ENCODE results near the gene RBX1.

RBX1 gene

GRCh38 chr22:40972587-40972986, 21.4 kb downstream of the RBX1 start:
- no peak overlapping the region for H2AFZ ChIP-seq (ENCODE audit: low read depth)
- no peak overlapping the region for H3K4me3 ChIP-seq (IDR thresholded peaks at IDR 0.05; ENCODE audit: insufficient read depth, low read depth, low read length)
- H3K4me2 ChIP-seq: no peak overlapping the region
- H3K79me2 ChIP-seq (ENCODE audit: insufficient read depth, low read depth): no peaks in the 10 kb centered on the region
- no peaks in the 10 kb centered on the region for H4K20me1 ChIP-seq (ENCODE audit: insufficient read depth)
- TF ChIP-seq, protein P1, sequence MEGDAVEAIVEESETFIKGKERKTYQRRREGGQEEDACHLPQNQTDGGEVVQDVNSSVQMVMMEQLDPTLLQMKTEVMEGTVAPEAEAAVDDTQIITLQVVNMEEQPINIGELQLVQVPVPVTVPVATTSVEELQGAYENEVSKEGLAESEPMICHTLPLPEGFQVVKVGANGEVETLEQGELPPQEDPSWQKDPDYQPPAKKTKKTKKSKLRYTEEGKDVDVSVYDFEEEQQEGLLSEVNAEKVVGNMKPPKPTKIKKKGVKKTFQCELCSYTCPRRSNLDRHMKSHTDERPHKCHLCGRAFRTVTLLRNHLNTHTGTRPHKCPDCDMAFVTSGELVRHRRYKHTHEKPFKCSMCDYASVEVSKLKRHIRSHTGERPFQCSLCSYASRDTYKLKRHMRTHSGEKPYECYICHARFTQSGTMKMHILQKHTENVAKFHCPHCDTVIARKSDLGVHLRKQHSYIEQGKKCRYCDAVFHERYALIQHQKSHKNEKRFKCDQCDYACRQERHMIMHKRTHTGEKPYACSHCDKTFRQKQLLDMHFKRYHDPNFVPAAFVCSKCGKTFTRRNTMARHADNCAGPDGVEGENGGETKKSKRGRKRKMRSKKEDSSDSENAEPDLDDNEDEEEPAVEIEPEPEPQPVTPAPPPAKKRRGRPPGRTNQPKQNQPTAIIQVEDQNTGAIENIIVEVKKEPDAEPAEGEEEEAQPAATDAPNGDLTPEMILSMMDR (conservative IDR thresholded peaks at IDR 0.05; ENCODE audit: low read depth, low read length): no peak
- no peak overlapping the region for H3K9ac ChIP-seq
- no peaks in the 10 kb centered on the region for H3K4me1 ChIP-seq (ENCODE audit: low read depth, poor library complexity, severe bottlenecking)
- no peaks in the 10 kb centered on the region for H3K27me3 ChIP-seq (ENCODE audit: insufficient read depth, low read depth)
- H3K36me3 ChIP-seq (ENCODE audit: insufficient read depth): no peaks in the 10 kb centered on the region
- no peak overlapping the region for H3K27ac ChIP-seq

DNA sequence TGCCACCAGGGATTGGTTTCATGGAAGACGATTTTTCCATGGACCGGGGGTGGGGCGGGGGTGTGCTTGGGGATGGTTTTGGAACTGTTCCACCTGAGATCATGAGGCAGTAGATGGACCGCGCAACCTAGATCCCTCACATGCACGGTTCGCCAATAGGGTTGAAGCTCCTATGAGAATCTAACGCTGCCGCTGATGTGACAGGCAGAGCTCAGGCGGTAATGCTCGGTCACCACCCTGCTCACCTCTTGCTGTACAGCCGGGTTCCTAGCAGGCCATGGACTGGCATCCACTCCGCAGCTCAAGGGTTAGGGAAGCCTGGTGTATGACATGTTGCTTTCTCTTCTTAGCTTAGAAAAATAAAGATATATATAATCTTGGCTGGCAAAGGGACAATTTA, 22.0 kb downstream of the RBX1 start:
- H3K9ac ChIP-seq: no peak overlapping the region
- no peak overlapping the region for H3K4me3 ChIP-seq (IDR thresholded peaks at IDR 0.05; ENCODE audit: insufficient read depth, low read depth, low read length)
- no peaks in the 10 kb centered on the region for H4K20me1 ChIP-seq (ENCODE audit: insufficient read depth)
- no peak overlapping the region for H2AFZ ChIP-seq (ENCODE audit: low read depth)
- TF ChIP-seq, protein P1 (conservative IDR thresholded peaks at IDR 0.05; ENCODE audit: low read depth, low read length): no peak
- no peaks in the 10 kb centered on the region for H3K4me1 ChIP-seq (ENCODE audit: low read depth, poor library complexity, severe bottlenecking)
- H3K4me2 ChIP-seq: no peak overlapping the region
- H3K36me3 ChIP-seq (ENCODE audit: insufficient read depth): no peaks in the 10 kb centered on the region
- H3K27ac ChIP-seq: no peak overlapping the region
- H3K79me2 ChIP-seq (ENCODE audit: insufficient read depth, low read depth): no peaks in the 10 kb centered on the region
- no peaks in the 10 kb centered on the region for H3K27me3 ChIP-seq (ENCODE audit: insufficient read depth, low read depth)

- no peaks in the 10 kb centered on the region for H3K27me3 ChIP-seq (ENCODE audit: insufficient read depth, low read depth)
- H3K9ac ChIP-seq: no peak overlapping the region
- no peak overlapping the region for H2AFZ ChIP-seq (ENCODE audit: low read depth)
- no peak overlapping the region for H3K27ac ChIP-seq
- no peaks in the 10 kb centered on the region for H3K4me1 ChIP-seq (ENCODE audit: low read depth, poor library complexity, severe bottlenecking)
- no peaks in the 10 kb centered on the region for H3K36me3 ChIP-seq (ENCODE audit: insufficient read depth)
- no peaks in the 10 kb centered on the region for H3K79me2 ChIP-seq (ENCODE audit: insufficient read depth, low read depth)
- H3K4me3 ChIP-seq (IDR thresholded peaks at IDR 0.05; ENCODE audit: insufficient read depth, low read depth, low read length): no peak overlapping the region
- no peaks in the 10 kb centered on the region for H4K20me1 ChIP-seq (ENCODE audit: insufficient read depth)
- TF ChIP-seq, protein P1 (conservative IDR thresholded peaks at IDR 0.05; ENCODE audit: low read depth, low read length): no peak
- no peak overlapping the region for H3K4me2 ChIP-seq
Measured at GRCh38 chr22:40975366-40975765, 24.2 kb downstream of the RBX1 start.

DNA sequence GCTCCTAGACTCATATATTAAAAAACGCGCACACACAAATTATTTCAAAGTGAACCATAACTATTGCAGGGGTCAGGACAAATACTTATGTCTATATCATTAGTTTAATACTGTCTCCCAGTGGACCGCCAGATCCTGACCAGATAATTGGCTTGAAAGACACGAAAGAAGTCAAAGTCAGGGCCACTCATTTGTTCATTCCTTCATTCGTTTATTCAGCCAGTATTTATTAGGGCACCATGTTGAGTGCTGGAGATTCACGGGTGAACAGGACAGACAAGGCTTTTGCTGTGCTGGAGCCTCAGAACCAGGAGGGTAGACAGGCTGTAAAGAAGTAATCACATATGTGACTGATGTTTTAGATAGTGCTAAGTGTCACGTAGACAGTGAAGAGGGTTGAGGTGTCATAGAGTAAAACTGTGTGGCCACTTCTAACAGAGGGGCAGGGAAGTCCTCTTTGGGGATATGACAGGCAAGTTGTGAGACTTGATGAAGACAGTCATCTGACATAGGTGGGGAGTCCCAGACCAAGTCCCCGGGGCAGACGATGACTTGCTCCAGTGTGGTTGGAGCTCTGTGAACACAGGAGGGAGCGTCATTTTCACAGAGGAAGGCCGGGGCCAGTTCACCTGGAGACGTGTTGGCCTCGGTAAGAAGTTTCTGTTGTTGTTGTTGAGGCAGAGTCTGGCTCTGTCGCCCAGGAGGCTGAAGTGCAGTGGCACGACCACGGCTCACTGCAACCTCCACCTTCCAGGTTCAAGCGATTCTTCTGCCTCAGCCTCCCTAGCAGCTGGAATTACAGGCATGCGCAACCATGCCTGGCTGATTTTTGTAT, 25.9 kb downstream of the RBX1 start:
- no peaks in the 10 kb centered on the region for H3K79me2 ChIP-seq (ENCODE audit: insufficient read depth, low read depth)
- H3K27ac ChIP-seq: no peak overlapping the region
- H4K20me1 ChIP-seq (ENCODE audit: insufficient read depth): no peaks in the 10 kb centered on the region
- no peak overlapping the region for H3K4me3 ChIP-seq (IDR thresholded peaks at IDR 0.05; ENCODE audit: insufficient read depth, low read depth, low read length)
- H2AFZ ChIP-seq (ENCODE audit: low read depth): no peak overlapping the region
- H3K27me3 ChIP-seq (ENCODE audit: insufficient read depth, low read depth): no peaks in the 10 kb centered on the region
- H3K9ac ChIP-seq: no peak overlapping the region
- H3K4me2 ChIP-seq: no peak overlapping the region
- H3K4me1 ChIP-seq (ENCODE audit: low read depth, poor library complexity, severe bottlenecking): no peaks in the 10 kb centered on the region
- TF ChIP-seq, protein P1 (conservative IDR thresholded peaks at IDR 0.05; ENCODE audit: low read depth, low read length): no peak
- H3K36me3 ChIP-seq (ENCODE audit: insufficient read depth): no peaks in the 10 kb centered on the region
